NCI-H2196 (cell line): ENCODE data around the gene RPS28.

ENCODE experiments used
- DNase-seq: peaks from one replicate; lab custom pipeline; 2025; ENCODE audit not compliant: unreplicated experiment; lab: John Stamatoyannopoulos, UW

Gene RPS28

DNA sequence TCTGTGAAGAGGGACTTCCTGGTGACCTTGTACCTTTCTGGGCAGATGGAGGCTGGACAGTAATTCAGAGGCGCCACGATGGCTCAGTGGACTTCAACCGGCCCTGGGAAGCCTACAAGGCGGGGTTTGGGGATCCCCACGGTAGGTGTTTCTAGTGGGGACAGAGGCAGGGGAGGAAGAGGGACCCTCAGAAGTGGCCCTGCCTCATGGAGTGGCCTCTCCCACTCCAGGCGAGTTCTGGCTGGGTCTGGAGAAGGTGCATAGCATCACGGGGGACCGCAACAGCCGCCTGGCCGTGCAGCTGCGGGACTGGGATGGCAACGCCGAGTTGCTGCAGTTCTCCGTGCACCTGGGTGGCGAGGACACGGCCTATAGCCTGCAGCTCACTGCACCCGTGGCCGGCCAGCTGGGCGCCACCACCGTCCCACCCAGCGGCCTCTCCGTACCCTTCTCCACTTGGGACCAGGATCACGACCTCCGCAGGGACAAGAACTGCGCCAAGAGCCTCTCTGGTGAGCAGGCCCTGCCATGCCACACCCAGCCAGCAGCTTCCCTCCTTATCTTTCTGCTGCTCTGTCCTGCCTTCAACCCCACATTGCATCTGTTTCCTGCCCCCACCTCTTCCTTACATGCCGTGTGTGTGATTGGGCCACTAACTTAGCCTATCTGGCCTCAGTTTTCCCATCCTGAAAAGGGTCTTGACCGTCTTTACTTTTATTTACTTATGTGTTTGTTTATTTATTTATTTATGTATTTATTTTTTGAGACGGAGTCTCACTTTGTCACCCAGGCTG, 49.9 kb downstream of the RPS28 start:
- no peak for DNase-seq
